ENCODE measurements around the gene CCDC88C.

The CCDC88C gene

GRCh38 chr14:91418387-91419043 lies 895 bp upstream of the CCDC88C start:
- POLR2A ChIA-PET: no interaction called here
- DNase-seq (ENCODE audit: low read depth, low spot score): no peak
- CTCF ChIA-PET: interaction anchor here (0.8 to 5.6 kb wide), 10 partner anchors 12 to 137 kb away, joined by 3 to 97 read pairs (median 4); no protein-coding TSS in a partner anchor

GRCh38 chr14:91417983-91418386 lies 365 bp upstream of the CCDC88C start:
- CTCF ChIA-PET: interaction anchor here (0.8 to 5.6 kb wide), 8 partner anchors 10 to 94 kb away, joined by 3 to 97 read pairs (median 4); no protein-coding TSS in a partner anchor
- no peak for DNase-seq (ENCODE audit: low read depth, low spot score)
- TF ChIP-seq, protein P1, sequence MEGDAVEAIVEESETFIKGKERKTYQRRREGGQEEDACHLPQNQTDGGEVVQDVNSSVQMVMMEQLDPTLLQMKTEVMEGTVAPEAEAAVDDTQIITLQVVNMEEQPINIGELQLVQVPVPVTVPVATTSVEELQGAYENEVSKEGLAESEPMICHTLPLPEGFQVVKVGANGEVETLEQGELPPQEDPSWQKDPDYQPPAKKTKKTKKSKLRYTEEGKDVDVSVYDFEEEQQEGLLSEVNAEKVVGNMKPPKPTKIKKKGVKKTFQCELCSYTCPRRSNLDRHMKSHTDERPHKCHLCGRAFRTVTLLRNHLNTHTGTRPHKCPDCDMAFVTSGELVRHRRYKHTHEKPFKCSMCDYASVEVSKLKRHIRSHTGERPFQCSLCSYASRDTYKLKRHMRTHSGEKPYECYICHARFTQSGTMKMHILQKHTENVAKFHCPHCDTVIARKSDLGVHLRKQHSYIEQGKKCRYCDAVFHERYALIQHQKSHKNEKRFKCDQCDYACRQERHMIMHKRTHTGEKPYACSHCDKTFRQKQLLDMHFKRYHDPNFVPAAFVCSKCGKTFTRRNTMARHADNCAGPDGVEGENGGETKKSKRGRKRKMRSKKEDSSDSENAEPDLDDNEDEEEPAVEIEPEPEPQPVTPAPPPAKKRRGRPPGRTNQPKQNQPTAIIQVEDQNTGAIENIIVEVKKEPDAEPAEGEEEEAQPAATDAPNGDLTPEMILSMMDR (IDR thresholded peaks at IDR 0.05; ENCODE audit: insufficient read depth, low read length, missing control alignments): no peak
- H3K4me3 ChIP-seq (ENCODE audit: low read depth, low read length): peak overlapping the region; percentile 15
- POLR2A ChIA-PET: no interaction called here

More at GRCh38 chr14:91418387-91419043, 895 bp upstream of the CCDC88C start:
- TF ChIP-seq, protein P1 (IDR thresholded peaks at IDR 0.05; ENCODE audit: insufficient read depth, low read length, missing control alignments): peak; percentile 90
- peak overlapping the region; percentile 43 for H3K4me3 ChIP-seq (ENCODE audit: low read depth, low read length)

- TF ChIP-seq, protein P1 (IDR thresholded peaks at IDR 0.05; ENCODE audit: insufficient read depth, low read length, missing control alignments): no peak
- DNase-seq (ENCODE audit: low read depth, low spot score): no peak
- ChIA-PET POLR2A (no interaction called here), CTCF (interaction anchor here (1.0 to 5.6 kb wide), 4 partner anchors 36 to 240 kb away, joined by 3 to 97 read pairs (median 5); no protein-coding TSS in a partner anchor)
- H3K4me3 ChIP-seq (ENCODE audit: low read depth, low read length): no peak overlapping the region
Observed at GRCh38 chr14:91416744-91417119, 888 bp downstream of the CCDC88C start.

DNA sequence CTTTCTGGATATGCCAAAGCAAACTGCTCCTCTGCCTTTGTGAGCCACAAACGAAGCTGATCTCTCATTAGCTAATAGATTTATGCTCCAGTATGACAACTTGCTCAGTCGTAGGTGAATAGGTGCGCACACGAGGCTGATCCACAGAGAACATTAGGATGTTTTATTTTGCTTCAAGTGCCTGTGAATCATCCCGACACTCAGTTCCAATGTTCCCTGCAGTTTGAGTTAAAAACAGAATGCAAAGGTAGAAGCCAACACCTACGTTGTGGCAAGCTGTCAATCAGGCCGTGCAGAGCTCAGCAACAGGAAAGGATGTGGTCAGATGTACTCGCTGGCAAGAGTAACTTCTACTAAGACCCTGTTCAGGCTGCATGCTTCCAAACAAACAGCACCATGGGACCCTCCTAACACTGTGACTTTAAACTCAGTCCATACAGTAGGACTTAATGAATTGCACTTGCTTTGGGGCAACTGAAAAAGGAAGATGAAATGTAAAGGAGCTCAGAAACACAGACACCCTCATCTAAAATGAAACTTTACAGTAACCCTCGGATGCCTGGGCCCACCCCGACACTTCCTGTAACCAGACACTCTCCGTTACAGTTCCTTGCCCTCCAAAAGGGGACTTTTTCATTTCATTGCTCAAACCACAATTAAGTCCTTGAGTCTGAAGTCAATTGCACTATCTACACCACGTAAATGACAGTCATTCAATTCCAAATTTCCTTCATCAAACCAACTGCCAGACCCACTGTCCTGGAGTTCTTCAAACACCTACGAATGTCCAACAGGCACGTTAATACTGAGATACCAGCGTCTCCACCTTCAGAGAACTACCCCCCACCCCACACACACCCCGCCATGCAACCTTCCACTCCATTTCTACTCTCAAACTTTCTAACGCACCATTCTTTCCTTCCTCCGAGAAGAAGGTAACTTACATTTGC lies 1.6 kb downstream of the CCDC88C start:
- DNase-seq (ENCODE audit: low read depth, low spot score): no peak
- ChIA-PET CTCF (interaction anchor here (0.8 to 1.2 kb wide), 4 partner anchors 37 to 239 kb away, joined by 3 to 6 read pairs (median 4); no protein-coding TSS in a partner anchor), POLR2A (no interaction called here)
- TF ChIP-seq, protein P1 (IDR thresholded peaks at IDR 0.05; ENCODE audit: insufficient read depth, low read length, missing control alignments): no peak
- no peak overlapping the region for H3K4me3 ChIP-seq (ENCODE audit: low read depth, low read length)

DNA sequence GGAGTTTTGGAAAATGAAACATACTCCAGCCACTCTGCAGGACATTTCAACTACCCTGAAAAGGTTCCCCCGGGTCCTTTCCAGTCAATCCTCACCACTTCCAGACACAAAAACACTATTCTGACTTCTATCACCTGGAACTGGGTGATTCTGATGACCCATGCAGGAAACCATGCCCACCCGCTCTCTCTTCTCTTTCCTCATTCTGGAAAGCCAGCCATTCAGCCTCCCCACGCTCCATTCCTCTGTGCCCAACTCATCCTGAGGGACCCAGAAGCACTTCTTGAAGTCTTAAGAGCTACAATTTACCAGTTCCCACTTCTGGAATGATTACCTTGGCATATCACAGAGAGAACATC lies 3.2 kb downstream of the CCDC88C start:
- TF ChIP-seq, protein P1 (IDR thresholded peaks at IDR 0.05; ENCODE audit: insufficient read depth, low read length, missing control alignments): no peak
- no peak overlapping the region for H3K4me3 ChIP-seq (ENCODE audit: low read depth, low read length)
- POLR2A ChIA-PET: no interaction called here
- no peak for DNase-seq (ENCODE audit: low read depth, low spot score)
- CTCF ChIA-PET: interaction anchor here (1.7 kb wide), 1 partner anchor 91 kb away, joined by 5 read pairs; no protein-coding TSS in a partner anchor

Data from AG04449 (cell line).